Coronary artery (tissue), 2 donors: Measurements from ENCODE around the gene UPB1.

Experiments
- DNase-seq: peaks from one replicate; pipeline ENCODE4 v3.0.0-alpha.2; 2017; ENCODE audit warnings: low spot score
- H3K27ac ChIP-seq, 2 donors: fragments of 200-600 bp; sonication (generic); one replicate each; pipeline ENCODE4 v1.5.1; 2016 to 2019
- H3K4me3 ChIP-seq: fragments of 200-600 bp; sonication (generic); 2 replicates; pipeline ENCODE4 v1.5.1; 2016; ENCODE audit warnings: mild to moderate bottlenecking, moderate library complexity
- CTCF ChIP-seq: fragments of 200-600 bp; sonication (generic); IDR thresholded peaks from one replicate; pipeline ENCODE4 v1.5.1; 2019; ENCODE audit warnings: antibody characterized with exemption

Gene UPB1

GRCh38 chr22:24455039-24455438 is 40.1 kb upstream of the UPB1 start:
- TF ChIP-seq CTCF, result no peak
- Histone ChIP-seq H3K4me3 (no peak overlapping the region), H3K27ac (no peak overlapping the region)
- no peak for DNase-seq

GRCh38 chr22:24455751-24456426 is 39.2 kb upstream of the UPB1 start:
- DNase-seq, result no peak
- no peak overlapping the region for H3K27ac ChIP-seq
- TF ChIP-seq CTCF, result no peak
- H3K4me3 ChIP-seq, result no peak overlapping the region

- no peak overlapping the region for H3K27ac ChIP-seq
- no peak for DNase-seq
- H3K4me3 ChIP-seq, result no peak overlapping the region
- TF ChIP-seq CTCF, result no peak
Observed at GRCh38 chr22:24457894-24458420, 37.2 kb upstream of the UPB1 start.

GRCh38 chr22:24459911-24460310 is 35.2 kb upstream of the UPB1 start:
- no peak for DNase-seq
- Histone ChIP-seq H3K4me3 (no peak overlapping the region), H3K27ac (no peak overlapping the region)
- no peak for TF ChIP-seq CTCF

GRCh38 chr22:24460418-24461089 is 34.6 kb upstream of the UPB1 start:
- TF ChIP-seq CTCF, result no peak
- H3K4me3 ChIP-seq, result peak overlapping the region; percentile 51
- DNase-seq, result no peak
- no peak overlapping the region for H3K27ac ChIP-seq

- Histone ChIP-seq H3K27ac (no peak overlapping the region), H3K4me3 (no peak overlapping the region)
- no peak for DNase-seq
- TF ChIP-seq CTCF, result no peak
Observed at GRCh38 chr22:24463071-24463760, 31.9 kb upstream of the UPB1 start.
